ENCODE measurements around the gene NRF1.

GRCh38 chr7:129804890-129805719, 193.6 kb downstream of the NRF1 start:
- no peak for TF ChIP-seq CTCF (conservative IDR thresholded peaks at IDR 0.05; ENCODE audit: low read depth, low read length)
- TF ChIP-seq EZH2 (IDR thresholded peaks at IDR 0.05; ENCODE audit: low read length, unreplicated experiment), result no peak
